H9 (cell line): ENCODE results near the gene DDX59. TPM values are rescaled to one million over a fixed set of nuclear protein-coding genes. Genes with fewer than 3 reads are reported as not detected.

Experiments used
- DNase-seq: peaks from one replicate; pipeline ENCODE4 v3.0.0-alpha.2; 2017
- H2AFZ ChIP-seq: one replicate; pipeline ENCODE4 v1.6.1; 2013; ENCODE audit warnings: mild to moderate bottlenecking, low read length, control low read depth, moderate library complexity
- H2AK5ac ChIP-seq: 2 replicates; pipeline ENCODE4 v1.6.1; 2013; ENCODE audit warnings: low read length, control low read depth, mixed read lengths; ENCODE audit not compliant: insufficient read length
- H2BK120ac ChIP-seq: one replicate; pipeline ENCODE4 v1.6.1; 2013; ENCODE audit warnings: low read depth, mild to moderate bottlenecking, low read length, control low read depth, inconsistent platforms; ENCODE audit not compliant: poor library complexity, severe bottlenecking
- H2BK12ac ChIP-seq: 2 replicates; pipeline ENCODE4 v1.6.1; 2013; ENCODE audit warnings: low read length, control low read depth, mixed read lengths, low read depth; ENCODE audit not compliant: insufficient read length
- H2BK15ac ChIP-seq: 2 replicates; pipeline ENCODE4 v1.6.1; 2013; ENCODE audit warnings: low read depth, low read length, control low read depth
- H2BK20ac ChIP-seq: one replicate; pipeline ENCODE4 v1.6.1; 2013; ENCODE audit warnings: low read depth, mild to moderate bottlenecking, low read length, control low read depth, inconsistent platforms; ENCODE audit not compliant: poor library complexity, severe bottlenecking
- H2BK5ac ChIP-seq: 2 replicates; pipeline ENCODE4 v1.6.1; 2013; ENCODE audit warnings: low read length, control low read depth, mixed read lengths; ENCODE audit not compliant: insufficient read length
- H3K14ac ChIP-seq: 2 replicates; pipeline ENCODE4 v1.6.1; 2013; ENCODE audit warnings: low read length, control low read depth; ENCODE audit not compliant: insufficient read depth
- H3K18ac ChIP-seq: 2 replicates; pipeline ENCODE4 v1.6.1; 2013; ENCODE audit warnings: low read depth, mild to moderate bottlenecking, mixed read lengths, low read length, control low read depth; ENCODE audit not compliant: insufficient read length
- H3K23ac ChIP-seq: 2 replicates; pipeline ENCODE4 v1.6.1; 2013; ENCODE audit warnings: low read length, control low read depth, mixed read lengths, low read depth; ENCODE audit not compliant: insufficient read length
- H3K23me2 ChIP-seq: 2 replicates; pipeline ENCODE4 v1.6.1; 2013; ENCODE audit warnings: low read depth, mild to moderate bottlenecking, mixed read lengths, low read length, control low read depth; ENCODE audit not compliant: insufficient read length, poor library complexity, severe bottlenecking
- H3K27ac ChIP-seq: 2 replicates; pipeline ENCODE4 v1.5.1; 2013; ENCODE audit warnings: low read length, control low read depth, mixed read lengths, low read depth; ENCODE audit not compliant: insufficient read length
- H3K27me3 ChIP-seq: 2 replicates; pipeline ENCODE4 v1.6.1; 2013; ENCODE audit warnings: low read length, control low read depth, inconsistent platforms; ENCODE audit not compliant: insufficient read depth
- H3K4ac ChIP-seq: 2 replicates; pipeline ENCODE4 v1.6.1; 2013; ENCODE audit warnings: low read depth, mild to moderate bottlenecking, control low read depth, inconsistent platforms, low read length, moderate library complexity
- H3K4me1 ChIP-seq: 2 replicates; pipeline ENCODE4 v1.6.1; 2013; ENCODE audit warnings: low read length, control low read depth, inconsistent platforms; ENCODE audit not compliant: insufficient read depth
- H3K4me2 ChIP-seq: 2 replicates; pipeline ENCODE4 v1.6.1; 2013; ENCODE audit warnings: low read length, control low read depth, mixed read lengths; ENCODE audit not compliant: insufficient read length, insufficient read depth
- H3K56ac ChIP-seq: 2 replicates; pipeline ENCODE4 v1.6.1; 2013; ENCODE audit warnings: low read depth, mild to moderate bottlenecking, mixed read lengths, low read length, control low read depth; ENCODE audit not compliant: insufficient read length
- H3K79me1 ChIP-seq: 2 replicates; pipeline ENCODE4 v1.6.1; 2013; ENCODE audit warnings: low read depth, mild to moderate bottlenecking, moderate library complexity, low read length, control low read depth, inconsistent platforms; ENCODE audit not compliant: insufficient read depth, poor library complexity, severe bottlenecking
- H3K79me2 ChIP-seq: 2 replicates; pipeline ENCODE4 v1.6.1; 2013; ENCODE audit warnings: low read length, control low read depth, inconsistent platforms; ENCODE audit not compliant: insufficient read depth
- H3K9ac ChIP-seq: 2 replicates; pipeline ENCODE4 v1.6.1; 2013; ENCODE audit warnings: low read length, control low read depth, mixed read lengths; ENCODE audit not compliant: insufficient read length; ENCODE audit errors: extremely low read depth
- H3K9me3 ChIP-seq: one replicate; pipeline ENCODE4 v1.6.1; 2013; ENCODE audit warnings: low read depth, low read length, inconsistent platforms; ENCODE audit not compliant: control insufficient read depth
- H3T11ph ChIP-seq: one replicate; pipeline ENCODE4 v1.6.1; 2013; ENCODE audit warnings: mild to moderate bottlenecking, low read length, control low read depth, inconsistent platforms
- H4K20me1 ChIP-seq: one replicate; pipeline ENCODE4 v1.6.1; 2013; ENCODE audit not compliant: control insufficient read depth, insufficient read length, insufficient read depth
- H4K5ac ChIP-seq: 2 replicates; pipeline ENCODE4 v1.6.1; 2013; ENCODE audit warnings: low read depth, mild to moderate bottlenecking, mixed read lengths, low read length, control low read depth; ENCODE audit not compliant: insufficient read length
- H4K8ac ChIP-seq: replicated peaks from 2 replicates; pipeline ENCODE4 v1.6.1; 2013; ENCODE audit warnings: low read length, control low read depth, mixed read lengths, low read depth; ENCODE audit not compliant: insufficient read length
- H4K91ac ChIP-seq: 2 replicates; pipeline ENCODE4 v1.6.1; 2013; ENCODE audit warnings: low read depth, mild to moderate bottlenecking, moderate library complexity, mixed read lengths, low read length, control low read depth; ENCODE audit not compliant: insufficient read length
- H3K27ac Mint-ChIP-seq, 3 experiments: 2 replicates in 2 of 3; 3 replicates in 1 of 3; pipeline ENCODE4 v1.8.0; 2020 to 2021; ENCODE audit warnings: mixed read lengths in 3 of 3, mild to moderate bottlenecking in 1 of 3, moderate library complexity in 1 of 3
- H3K27me3 Mint-ChIP-seq: 2 replicates; pipeline ENCODE4 v1.8.0; 2021; ENCODE audit warnings: low read depth, mild to moderate bottlenecking, moderate library complexity, mixed read lengths
- H3K36me3 Mint-ChIP-seq, 3 experiments: 2 replicates in 2 of 3; 3 replicates in 1 of 3; pipeline ENCODE4 v1.8.0; 2020 to 2021; ENCODE audit warnings: low read depth in 3 of 3, mixed read lengths in 3 of 3; ENCODE audit not compliant: insufficient read depth in 1 of 3
- H3K4me1 Mint-ChIP-seq, 2 experiments: 2 replicates each; pipeline ENCODE4 v1.8.0; 2020; ENCODE audit warnings: mixed read lengths in 2 of 2
- H3K4me3 Mint-ChIP-seq, 2 experiments: 2 replicates in 1 of 2; 3 replicates in 1 of 2; pipeline ENCODE4 v1.8.0; 2020 to 2021; ENCODE audit warnings: mild to moderate bottlenecking in 2 of 2, mixed read lengths in 2 of 2, moderate library complexity in 1 of 2
- H3K9me3 Mint-ChIP-seq, 2 experiments: 2 replicates in 1 of 2; 3 replicates in 1 of 2; pipeline ENCODE4 v1.8.0; 2020; ENCODE audit warnings: mild to moderate bottlenecking in 2 of 2, mixed read lengths in 2 of 2, moderate library complexity in 1 of 2
- CTCF ChIP-seq: fragments of 200-600 bp; sonication (generic); conservative IDR thresholded peaks from 3 replicates; pipeline ENCODE4 v1.8.0; 2021; ENCODE audit warnings: antibody characterized with exemption, mild to moderate bottlenecking
- WGBS: extraction: QIAGEN DNeasy Blood & Tissue Kit; methylation state at CpG from one replicate; pipeline ENCODE4 v1.1.7; 2013; ENCODE audit warnings: missing lambda C conversion rate, low lambda C conversion rate, mixed read lengths; ENCODE audit not compliant: insufficient read length; ENCODE audit errors: extremely low coverage; 5-methylcytosine and 5-hydroxymethylcytosine counted together
- total RNA-seq: library from RNA; stranded (reverse); gene quantifications from 2 replicates; pipeline ENCODE4 v1.2.1, GENCODE V29; 2021

The DDX59 gene
- total RNA-seq, 1 experiment from 2014 or later = 14.0 TPM

- H3K27ac Mint-ChIP-seq = no peak overlapping the region
- Histone ChIP-seq H2BK120ac (no peak overlapping the region), H4K20me1 (no peaks in the 10 kb centered on the region), H2BK12ac (no peak overlapping the region), H3K18ac (no peak overlapping the region), H3K4me1 (no peaks in the 10 kb centered on the region), H2BK5ac (no peak overlapping the region), H3T11ph (no peak overlapping the region), H2BK20ac (no peak overlapping the region), H4K8ac (no peak overlapping the region), H4K91ac (no peak overlapping the region), H3K23ac (no peak overlapping the region), H3K9ac (no peak overlapping the region), H3K79me1 (no peaks in the 10 kb centered on the region), H3K9me3 (no peaks in the 10 kb centered on the region), H3K4ac (no peak overlapping the region), H3K27me3 (no peaks in the 10 kb centered on the region), H2AFZ (no peak overlapping the region), H2AK5ac (no peak overlapping the region), H3K27ac (no peak overlapping the region), H4K5ac (no peak overlapping the region), H3K23me2 (no peaks in the 10 kb centered on the region), H3K14ac (no peak overlapping the region), H2BK15ac (no peak overlapping the region), H3K79me2 (no peaks in the 10 kb centered on the region), H3K4me2 (no peak overlapping the region), H3K56ac (no peak overlapping the region)
- DNase-seq = no peak
- H3K27me3 Mint-ChIP-seq = no peaks in the 10 kb centered on the region
- H3K4me1 Mint-ChIP-seq = no peaks in the 10 kb centered on the region
- no peak overlapping the region for H3K4me3 Mint-ChIP-seq
- WGBS = no CpG with 5 or more reads among the region's 6 CpGs
- no peaks in the 10 kb centered on the region for H3K9me3 Mint-ChIP-seq
- no peaks in the 10 kb centered on the region; a peak in 1 of 7 replicates for H3K36me3 Mint-ChIP-seq
- no peak for TF ChIP-seq CTCF
These were observed 7.1 kb upstream of the DDX59 start for GRCh38 chr1:200676829-200677228.
